Activated CD4-positive, alpha-beta T cell treated with anti-CD3 and anti-CD28 coated beads, Interleukin-10, Interleukin-2, amounts not matched to agents 100 ng/mL and 50 ng/mL, durations not matched to agents 16 hours and 8 hours (primary cell): ENCODE measurements around the gene DMRT3.

Experiments
- DNase-seq: peaks from one replicate; pipeline ENCODE4 v3.0.0-alpha.2; 2020

Gene DMRT3, protein sequence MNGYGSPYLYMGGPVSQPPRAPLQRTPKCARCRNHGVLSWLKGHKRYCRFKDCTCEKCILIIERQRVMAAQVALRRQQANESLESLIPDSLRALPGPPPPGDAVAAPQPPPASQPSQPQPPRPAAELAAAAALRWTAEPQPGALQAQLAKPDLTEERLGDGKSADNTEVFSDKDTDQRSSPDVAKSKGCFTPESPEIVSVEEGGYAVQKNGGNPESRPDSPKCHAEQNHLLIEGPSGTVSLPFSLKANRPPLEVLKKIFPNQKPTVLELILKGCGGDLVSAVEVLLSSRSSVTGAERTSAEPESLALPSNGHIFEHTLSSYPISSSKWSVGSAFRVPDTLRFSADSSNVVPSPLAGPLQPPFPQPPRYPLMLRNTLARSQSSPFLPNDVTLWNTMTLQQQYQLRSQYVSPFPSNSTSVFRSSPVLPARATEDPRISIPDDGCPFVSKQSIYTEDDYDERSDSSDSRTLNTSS

DNA sequence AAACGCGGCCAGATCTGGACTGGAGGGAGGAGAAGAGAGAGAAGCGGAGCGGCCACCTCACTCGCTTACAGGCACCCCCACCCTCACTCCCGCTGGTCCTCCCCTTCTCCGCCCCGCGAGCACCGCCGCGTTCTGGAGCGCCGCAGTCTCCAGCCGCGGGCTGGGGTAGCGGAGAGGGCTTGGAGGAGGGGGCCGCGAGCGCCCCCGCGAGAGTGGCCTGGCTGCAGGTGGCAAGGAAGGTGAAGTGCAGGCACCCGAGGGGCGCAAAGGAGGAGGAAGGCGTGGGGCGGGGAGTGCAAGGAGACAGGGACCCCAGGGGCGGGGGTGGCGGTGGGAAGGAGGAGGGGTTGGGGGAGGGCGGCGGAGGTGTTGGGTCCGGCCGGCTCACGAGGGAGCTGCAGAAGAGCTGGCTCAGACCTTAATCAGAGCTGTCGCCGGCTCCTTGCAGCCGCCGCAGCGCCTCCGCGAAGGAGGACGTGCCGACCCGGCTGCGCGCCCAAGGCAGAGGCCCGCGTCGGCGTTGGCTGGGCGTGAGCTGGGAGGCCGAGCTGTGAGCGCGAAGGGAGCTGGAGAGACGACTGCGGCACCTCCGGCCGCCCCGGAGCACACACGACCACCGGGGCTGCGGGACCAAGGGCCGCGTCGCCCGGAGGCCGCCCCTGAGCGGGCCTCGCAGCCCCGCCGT is at the start of gene DMRT3:
TSS of gene DMRT3 (plus strand) at position 398 of the 685 bp plus-strand sequence. CDS start 347 bp downstream, outside the sequence.
- DNase-seq: peak; percentile 21

GRCh38 chr9:926976-927375 is 49.5 kb upstream of the DMRT3 start:
- DNase-seq: no peak

DNA sequence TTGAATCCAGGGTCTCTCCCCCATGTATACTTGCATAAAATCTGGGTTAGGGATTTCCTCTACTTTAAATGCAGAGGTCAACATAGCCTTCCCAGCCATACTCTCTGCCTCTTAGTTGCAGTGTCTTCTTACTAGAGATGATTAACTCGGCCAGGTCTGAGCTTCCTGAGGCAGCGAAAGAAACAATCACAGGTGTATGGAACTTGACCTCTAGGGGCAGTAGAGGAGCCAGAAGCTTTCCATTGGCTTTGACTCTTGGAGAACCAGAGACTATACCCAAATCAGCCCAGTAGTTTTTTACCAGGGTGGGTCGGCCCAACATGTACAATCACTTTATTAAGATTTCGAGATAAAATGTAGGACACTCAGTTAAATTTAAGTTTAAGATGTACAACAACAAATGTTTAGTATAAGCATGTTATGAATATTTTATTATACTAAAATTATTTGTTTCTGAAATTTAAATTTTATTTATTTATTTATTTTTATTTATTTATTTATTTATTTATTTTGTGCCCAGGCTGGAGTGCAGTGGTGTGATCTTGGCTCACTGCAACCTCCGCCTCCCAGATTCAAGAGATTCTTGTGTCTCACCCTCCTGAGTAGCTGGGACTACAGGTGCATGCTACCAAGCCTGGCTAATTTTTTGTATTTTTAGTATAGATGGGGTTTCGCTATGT is 48.0 kb upstream of the DMRT3 start:
- DNase-seq: peak; percentile 25

DNA sequence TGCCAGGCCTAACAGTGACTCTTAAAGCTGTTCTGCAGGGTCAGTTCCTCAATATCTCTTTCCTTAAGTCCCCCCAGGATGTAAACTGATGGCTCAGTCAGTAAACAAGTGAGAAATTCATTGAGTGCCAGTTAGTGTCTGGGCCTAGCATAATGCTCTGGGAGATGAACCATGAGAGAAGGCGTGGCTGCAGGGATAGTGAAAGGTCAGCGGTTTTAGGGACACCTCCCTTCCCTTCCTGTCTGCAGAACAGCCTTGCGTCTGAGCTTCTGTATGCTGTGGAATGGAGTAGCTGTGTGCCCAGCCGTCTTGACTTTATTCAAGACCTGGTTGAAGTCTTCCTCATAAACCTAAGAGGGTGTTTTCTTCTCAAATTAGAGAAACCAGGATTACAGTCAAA is 46.7 kb upstream of the DMRT3 start:
- DNase-seq: no peak

DNA sequence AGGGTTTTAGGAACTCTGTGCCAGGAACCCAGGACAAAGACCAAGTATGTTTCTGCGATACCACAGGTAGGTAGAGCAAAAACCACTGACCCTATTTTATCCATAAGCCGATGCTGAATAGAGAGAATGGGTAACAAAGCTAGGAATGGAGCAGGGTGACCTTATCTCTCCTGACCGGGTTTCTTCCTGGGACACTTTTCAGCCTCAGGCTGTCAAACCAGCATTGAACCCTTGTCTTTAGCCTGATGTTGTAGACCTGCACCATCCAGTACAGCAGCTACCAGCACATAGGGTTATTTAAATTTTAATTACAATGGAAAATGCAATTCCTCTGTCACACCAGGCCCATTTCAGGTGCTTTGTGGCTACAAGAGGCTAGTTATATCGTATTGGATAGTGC is 43.1 kb upstream of the DMRT3 start:
- DNase-seq: no peak

- DNase-seq: no peak
These were observed 41.0 kb upstream of the DMRT3 start for GRCh38 chr9:935348-935965.

DNA sequence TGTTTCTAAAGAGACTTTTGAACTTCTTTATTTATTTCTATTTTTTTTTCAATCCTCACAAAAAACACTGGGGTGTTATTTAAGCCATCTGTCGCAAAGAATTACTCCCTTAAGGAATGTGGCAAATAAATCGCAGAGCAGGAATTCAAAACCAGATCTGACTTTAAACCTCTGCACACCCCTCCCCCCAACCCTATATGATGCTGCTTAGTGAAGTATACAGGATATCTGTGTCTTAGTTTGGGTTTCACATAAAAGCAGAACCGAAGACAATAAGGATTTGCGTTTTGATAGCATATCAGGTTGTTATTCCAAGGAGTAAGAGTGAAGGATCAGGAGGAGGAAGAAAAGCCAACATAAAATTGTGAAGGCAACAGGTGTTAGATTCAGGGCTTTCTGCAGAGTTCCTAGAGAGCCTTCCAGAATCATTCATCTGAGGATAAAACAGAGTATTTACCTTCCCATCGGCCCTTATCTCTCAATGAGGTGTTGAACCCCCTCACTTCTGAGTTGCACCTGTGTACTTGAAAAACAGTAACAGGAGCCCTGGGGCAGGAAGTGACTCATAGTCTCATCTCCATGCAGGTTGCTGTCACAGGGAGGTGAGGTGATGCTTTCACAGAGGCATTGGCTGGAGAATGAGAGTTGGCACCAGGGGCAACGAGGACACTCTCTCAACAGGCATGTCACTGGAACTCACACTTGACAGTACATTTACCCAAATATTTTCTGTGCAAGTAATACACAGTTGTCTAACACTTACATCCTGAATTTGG is 33.5 kb upstream of the DMRT3 start:
- no peak for DNase-seq

GRCh38 chr9:947985-948384 is 28.5 kb upstream of the DMRT3 start:
- DNase-seq: no peak

- no peak for DNase-seq
These were observed 28.0 kb upstream of the DMRT3 start for GRCh38 chr9:948497-948896.

- DNase-seq: no peak
These were observed 26.3 kb upstream of the DMRT3 start for GRCh38 chr9:950139-950538.

GRCh38 chr9:952546-952945 is 23.9 kb upstream of the DMRT3 start:
- DNase-seq: no peak

- no peak for DNase-seq
These were observed 17.4 kb upstream of the DMRT3 start for GRCh38 chr9:959105-959504.

DNA sequence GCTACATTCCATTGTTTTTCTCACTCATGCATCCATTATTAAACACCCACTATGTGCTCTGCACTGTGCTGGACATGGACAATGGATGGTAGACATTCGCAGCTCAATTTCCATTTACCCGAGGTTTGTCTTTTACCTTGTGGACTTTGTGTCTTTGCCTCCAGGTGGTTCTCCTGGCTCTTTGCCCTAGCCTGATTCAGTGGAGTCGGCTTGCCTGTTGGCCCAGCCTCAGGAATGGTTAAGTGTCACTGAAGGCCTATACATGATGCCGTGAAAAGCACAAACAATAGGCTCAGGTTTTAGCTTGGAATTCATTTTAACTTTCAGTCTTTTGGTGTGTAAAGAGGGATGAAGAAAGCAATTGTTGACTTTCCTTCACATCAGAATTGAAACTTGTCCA is 16.5 kb upstream of the DMRT3 start:
- DNase-seq: no peak

- no peak for DNase-seq
These were observed 14.4 kb upstream of the DMRT3 start for GRCh38 chr9:962023-962422.

- no peak for DNase-seq
These were observed 11.0 kb upstream of the DMRT3 start for GRCh38 chr9:965497-965896.

- DNase-seq: no peak
These were observed 9.6 kb upstream of the DMRT3 start for GRCh38 chr9:966870-967269.

GRCh38 chr9:967436-967835 is 9.0 kb upstream of the DMRT3 start:
- DNase-seq: no peak

GRCh38 chr9:967903-968641 is 8.4 kb upstream of the DMRT3 start:
- DNase-seq: no peak

GRCh38 chr9:969310-970150 is 6.9 kb upstream of the DMRT3 start:
- DNase-seq: no peak

DNA sequence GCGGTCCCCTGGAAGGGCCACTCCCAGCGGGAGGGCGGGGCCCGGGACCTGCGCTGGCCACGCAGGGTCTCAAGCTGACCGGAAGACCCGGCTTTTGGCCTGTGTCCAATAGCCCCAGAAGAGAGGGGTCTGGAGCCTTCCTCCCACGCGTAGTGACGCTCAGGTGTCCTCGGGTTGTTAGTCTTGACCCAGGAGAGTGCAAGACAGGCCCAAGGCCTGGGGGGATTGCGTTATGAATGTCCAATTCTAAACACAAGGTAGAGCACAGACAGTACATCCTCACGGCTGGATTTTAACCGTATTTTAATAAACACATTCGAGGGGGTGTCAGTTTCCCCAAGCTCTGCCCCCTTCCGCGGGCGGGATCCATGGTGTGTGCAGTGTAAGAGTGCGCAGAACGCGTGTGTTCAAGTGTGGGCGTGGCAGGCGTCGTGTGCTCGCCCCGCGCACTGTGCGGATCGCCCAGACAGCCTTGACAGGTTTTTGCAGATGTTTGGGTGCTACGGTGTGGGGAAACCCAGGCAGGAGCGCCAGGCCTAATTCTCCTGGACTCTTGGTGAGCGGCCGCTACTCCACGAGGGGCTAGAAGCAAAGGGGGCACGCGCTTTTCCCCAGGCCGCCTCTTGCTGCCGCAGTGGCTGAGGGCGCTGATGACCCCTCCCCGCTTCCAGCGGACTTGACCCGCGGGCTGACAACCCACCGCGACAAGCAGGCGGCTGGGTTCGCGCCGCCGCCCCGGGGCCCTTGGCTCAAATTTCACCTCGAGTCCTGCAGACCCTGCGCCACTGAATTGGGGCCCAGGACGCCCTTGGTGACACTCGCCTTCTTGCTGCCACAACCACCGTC is 6.1 kb upstream of the DMRT3 start:
- no peak for DNase-seq
